NCI-H1694 treated with DMSO at 0.1 percent for 48 hours (cell line): Measurements from ENCODE around the gene USP9X.
"Not testable (repeated sequence)": the region's sequence is repeated elsewhere in the genome, so short reads cannot be mapped to it uniquely, and the experiment has no call there.

Experiments used
- DNase-seq: peaks from one replicate; lab custom pipeline; 2025; lab: John Stamatoyannopoulos, UW

Gene USP9X

GRCh38 chrX:41085512-41085877 is 250 bp downstream of the USP9X start:
- peak; percentile 43 for DNase-seq

DNA sequence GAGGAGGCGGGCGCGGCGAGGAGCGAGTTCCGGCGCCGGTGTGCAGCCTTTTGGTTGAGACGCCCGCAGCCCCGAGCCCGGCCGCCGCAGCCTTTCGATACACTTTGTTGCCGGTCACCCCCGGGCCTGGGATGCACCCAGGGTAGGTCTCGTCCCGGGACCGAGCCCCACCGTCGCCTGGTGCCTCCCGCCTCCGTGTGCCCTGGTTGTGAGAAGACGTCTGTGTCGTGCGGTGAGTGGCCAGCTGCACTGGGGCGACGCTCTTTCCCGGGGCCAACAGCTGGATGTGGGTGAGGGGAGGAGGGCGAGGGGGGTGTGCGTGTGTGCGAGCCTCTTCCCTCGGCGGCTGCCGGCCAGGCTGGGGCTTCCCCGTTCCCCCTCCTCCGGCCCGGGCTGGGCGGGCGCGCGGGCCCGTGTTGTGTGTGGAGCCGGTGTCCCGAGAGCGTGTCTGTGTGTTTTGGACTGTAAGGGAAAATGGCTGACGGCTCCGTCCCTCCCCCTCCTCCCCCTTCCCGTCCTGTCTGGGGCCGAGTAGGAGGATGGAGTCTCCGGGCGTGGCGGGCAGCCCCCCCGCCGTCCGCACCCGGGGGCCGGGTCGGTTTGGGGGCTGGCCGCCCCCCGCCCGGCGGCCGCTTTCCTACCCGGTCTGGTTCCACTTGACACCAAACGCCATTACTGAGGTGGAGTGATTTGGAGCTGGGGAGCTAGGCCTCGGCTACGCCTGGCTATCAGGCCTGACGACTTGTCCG is 807 bp downstream of the USP9X start:
- DNase-seq = no peak

GRCh38 chrX:41086627-41086932 is 1.3 kb downstream of the USP9X start:
- DNase-seq = no peak

DNA sequence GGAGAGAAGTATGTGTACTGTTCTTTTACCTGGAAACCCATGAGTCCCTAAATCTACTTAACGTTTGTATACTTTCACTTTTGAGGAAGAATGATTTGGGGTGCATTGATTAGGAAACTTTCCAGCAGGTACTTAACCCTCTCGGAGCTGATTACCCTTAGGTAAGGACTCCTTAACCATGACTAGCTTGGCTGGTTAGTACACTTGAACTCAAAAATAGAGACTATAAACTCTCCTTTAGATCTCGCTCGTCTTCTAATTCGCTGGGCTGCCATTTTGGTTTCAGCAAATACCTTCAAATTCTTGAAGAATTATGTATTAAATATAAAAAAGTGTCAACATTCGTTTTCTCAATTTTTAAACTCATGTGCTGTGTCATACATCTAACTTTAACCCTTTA is 2.0 kb downstream of the USP9X start:
- DNase-seq = no peak

DNA sequence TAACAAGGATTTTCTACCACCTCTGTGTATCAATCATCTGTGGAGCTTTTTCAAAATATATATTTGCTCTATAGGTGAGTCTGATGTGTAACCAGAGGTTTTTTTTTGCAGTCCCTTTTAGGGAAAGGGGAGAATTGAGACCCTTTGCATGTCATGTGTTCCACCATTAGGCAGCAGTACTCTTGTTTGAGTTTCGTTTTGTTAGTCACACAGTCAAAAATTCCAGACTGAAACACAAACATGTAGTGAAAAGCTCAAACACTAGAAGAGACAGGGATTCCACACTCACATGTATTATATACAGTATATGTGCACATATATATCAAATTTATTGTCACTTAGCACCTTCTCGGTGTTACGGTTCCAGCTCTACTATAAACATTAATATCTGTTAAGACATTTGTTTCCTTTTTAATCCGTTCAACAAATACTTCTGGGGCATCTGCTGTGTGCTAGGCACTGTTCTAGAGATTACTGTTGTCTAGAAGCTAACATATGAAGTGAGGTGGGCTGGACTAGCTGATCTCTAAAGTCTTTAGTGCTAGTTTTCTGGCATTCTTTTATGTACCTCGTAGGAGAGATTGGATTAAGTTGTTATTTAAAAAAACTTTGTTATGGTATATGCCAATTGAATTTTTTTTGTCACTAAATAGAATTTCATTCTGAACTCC is 5.5 kb downstream of the USP9X start:
- DNase-seq = no peak

GRCh38 chrX:41092776-41093175 is 7.5 kb downstream of the USP9X start:
- no peak for DNase-seq

DNA sequence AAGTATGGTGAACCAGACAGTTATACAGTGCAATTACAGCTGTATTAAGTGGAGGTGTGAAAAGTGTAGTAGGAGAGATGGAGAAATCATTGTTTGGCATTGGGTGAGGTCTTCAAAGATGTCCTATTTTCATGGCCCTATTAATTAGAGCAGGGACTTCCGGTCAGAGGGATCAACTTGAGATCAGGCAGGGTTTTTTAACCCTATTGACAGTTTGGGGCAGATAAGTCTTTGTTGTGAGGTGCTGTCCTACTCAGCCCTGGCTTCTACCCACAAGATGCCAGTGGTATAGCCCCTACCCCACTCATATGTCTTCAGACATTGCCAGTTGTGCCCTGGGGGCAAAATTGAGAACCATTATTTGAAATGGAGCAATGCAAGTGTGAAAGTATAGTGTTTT is 9.9 kb downstream of the USP9X start:
- no peak for DNase-seq

DNA sequence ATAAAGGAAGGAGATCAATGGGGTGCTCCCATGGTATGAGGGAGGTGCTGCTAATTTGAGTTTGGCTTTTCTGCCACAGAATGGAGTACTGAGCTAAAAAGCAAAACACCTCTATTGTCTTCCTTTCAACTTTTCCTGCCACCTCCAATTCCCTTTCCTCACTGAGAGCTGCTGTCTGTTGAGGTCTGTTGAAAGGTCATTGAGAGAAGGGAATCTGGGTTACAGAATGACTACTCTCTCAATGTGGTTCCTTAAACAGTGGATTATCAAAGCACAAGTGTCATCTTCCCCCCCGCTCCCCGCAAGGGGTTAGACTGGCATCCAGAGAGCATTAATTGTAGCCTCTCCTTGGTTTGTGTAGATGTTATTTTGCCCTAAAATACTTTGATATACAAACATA is 10.7 kb downstream of the USP9X start:
- DNase-seq = no peak

GRCh38 chrX:41096339-41096955 is 11.2 kb downstream of the USP9X start:
- no peak for DNase-seq

- no peak for DNase-seq
Measured at GRCh38 chrX:41097326-41097725, 12.1 kb downstream of the USP9X start.

DNA sequence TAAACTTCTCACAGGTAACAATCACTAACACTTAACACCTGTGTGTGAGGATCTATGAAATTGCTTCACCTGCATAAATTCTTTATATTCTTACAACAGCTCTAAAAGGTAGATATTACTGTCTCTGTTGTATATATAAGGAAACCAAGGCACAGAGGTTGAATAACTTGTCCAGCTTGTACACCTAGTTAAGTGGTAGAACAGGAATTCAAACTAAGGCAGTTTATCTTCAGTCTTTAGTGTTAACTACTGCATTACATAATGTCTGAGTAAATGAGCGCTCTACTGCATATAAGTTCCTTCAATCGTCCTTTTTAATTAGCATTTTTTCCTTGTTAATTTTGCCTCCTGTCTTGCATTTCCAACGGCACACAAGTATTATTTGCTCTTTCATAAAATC is 15.0 kb downstream of the USP9X start:
- DNase-seq = no peak

- DNase-seq = no peak
Measured at GRCh38 chrX:41100819-41101218, 15.6 kb downstream of the USP9X start.

GRCh38 chrX:41105005-41105404 is 19.8 kb downstream of the USP9X start:
- no peak for DNase-seq

GRCh38 chrX:41106257-41106656 is 21.0 kb downstream of the USP9X start:
- DNase-seq = not testable (repeated sequence)

DNA sequence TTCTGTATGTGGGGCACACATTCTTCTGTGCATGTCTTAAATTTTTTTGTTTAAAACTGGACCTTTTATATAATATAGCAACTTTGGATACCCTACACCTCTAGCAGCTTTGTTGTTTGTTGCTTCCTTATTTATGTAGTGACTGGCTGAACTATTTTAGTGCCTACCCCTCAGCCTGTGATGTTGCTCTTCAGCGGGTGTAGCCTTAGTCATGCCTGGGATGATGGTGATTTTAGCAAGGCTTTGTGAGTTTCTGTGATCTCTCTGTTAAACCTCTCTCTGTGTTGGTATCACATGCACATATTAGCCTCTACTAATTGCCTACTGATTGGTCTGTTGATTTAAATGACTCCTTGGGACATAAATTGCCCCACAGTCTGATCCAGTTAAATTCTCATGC is 22.8 kb downstream of the USP9X start:
- DNase-seq = no peak

GRCh38 chrX:41108463-41109205 is 23.4 kb downstream of the USP9X start:
- DNase-seq = no peak

- DNase-seq = no peak
Measured at GRCh38 chrX:41110801-41111625, 25.8 kb downstream of the USP9X start.

GRCh38 chrX:41115104-41115425 is 29.8 kb downstream of the USP9X start:
- peak; percentile 23 for DNase-seq

DNA sequence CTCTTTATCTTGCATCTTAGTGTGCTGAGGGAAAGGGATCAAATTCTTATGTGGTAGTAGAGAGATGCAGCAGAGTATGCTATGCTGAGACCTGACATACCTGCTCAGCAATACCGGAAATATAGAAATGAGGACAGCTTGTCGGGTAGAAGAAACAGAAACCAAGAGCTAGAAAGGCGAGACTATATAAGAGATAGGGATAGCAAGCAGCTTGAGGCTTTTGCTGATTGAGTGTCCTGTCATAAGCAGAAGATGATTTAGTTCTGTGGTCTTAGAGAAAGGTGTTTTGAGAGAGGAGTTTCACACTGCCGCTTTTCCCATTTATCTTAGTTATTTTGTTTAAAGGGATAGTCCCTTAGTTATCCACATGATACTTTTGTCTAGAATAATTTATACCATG is 31.7 kb downstream of the USP9X start:
- DNase-seq = no peak

- DNase-seq = no peak
Measured at GRCh38 chrX:41118156-41118555, 32.9 kb downstream of the USP9X start.

- DNase-seq = no peak
Measured at GRCh38 chrX:41119803-41120202, 34.6 kb downstream of the USP9X start.

- no peak for DNase-seq
Measured at GRCh38 chrX:41121766-41122165, 36.5 kb downstream of the USP9X start.
